ENCODE measurements around the gene FES. TPM values are rescaled to one million over a fixed set of nuclear protein-coding genes. Genes with fewer than 3 reads are reported as not detected.

Gene FES
- total RNA-seq, 4 donors from 2014 or later, result 7.0 to 18.3 (median 14.0) TPM

DNA sequence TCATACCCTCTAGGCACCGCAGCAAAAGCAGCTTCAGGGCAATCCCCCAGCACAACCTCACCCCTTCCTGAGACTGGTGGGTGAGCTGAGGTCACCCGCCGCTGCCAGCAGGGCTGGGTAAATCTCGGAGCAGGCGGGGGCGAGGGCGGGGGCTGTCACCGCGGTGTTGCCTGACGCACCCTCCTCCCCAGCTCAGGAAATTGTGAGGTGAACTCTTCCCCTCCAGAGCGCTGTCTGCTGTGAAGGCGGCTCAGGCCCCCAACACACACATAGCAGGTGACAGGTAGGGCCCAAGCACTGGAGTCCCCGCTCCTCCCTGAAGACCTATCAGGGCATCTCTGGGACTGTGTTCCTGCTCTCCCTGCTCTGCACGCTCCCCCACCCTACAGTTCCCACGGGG, 46.2 kb upstream of the FES start:
- H3K27ac ChIP-seq, result no peak overlapping the region
- H3K9me3 ChIP-seq, result no peaks in the 10 kb centered on the region
- intact Hi-C loops (cut with DNase I; ENCODE audit: low total_unique reads) (no loop called here), in situ Hi-C loops (cut with MboI; ENCODE audit: low pct_ligation_motif_present in 1 of 4, low pct_unique_long_range_greater_than_20kb in 1 of 4, low sequenced_read_pairs in 3 of 4) (no loop called here)
- H3K4me3 ChIP-seq, result no peak overlapping the region
- H3K27me3 ChIP-seq, result no peaks in the 10 kb centered on the region
- peaks cover 0 to 18% (median 6%) of the 10 kb centered on the region in 4 donors for H3K4me1 ChIP-seq
- no peaks in the 10 kb centered on the region for H3K36me3 ChIP-seq
- no peak for TF ChIP-seq POLR2A (IDR thresholded peaks at IDR 0.05)
- no peak for TF ChIP-seq EP300 (IDR thresholded peaks at IDR 0.05; ENCODE audit: low read depth)
- TF ChIP-seq, protein P1, sequence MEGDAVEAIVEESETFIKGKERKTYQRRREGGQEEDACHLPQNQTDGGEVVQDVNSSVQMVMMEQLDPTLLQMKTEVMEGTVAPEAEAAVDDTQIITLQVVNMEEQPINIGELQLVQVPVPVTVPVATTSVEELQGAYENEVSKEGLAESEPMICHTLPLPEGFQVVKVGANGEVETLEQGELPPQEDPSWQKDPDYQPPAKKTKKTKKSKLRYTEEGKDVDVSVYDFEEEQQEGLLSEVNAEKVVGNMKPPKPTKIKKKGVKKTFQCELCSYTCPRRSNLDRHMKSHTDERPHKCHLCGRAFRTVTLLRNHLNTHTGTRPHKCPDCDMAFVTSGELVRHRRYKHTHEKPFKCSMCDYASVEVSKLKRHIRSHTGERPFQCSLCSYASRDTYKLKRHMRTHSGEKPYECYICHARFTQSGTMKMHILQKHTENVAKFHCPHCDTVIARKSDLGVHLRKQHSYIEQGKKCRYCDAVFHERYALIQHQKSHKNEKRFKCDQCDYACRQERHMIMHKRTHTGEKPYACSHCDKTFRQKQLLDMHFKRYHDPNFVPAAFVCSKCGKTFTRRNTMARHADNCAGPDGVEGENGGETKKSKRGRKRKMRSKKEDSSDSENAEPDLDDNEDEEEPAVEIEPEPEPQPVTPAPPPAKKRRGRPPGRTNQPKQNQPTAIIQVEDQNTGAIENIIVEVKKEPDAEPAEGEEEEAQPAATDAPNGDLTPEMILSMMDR (IDR thresholded peaks at IDR 0.05), result no peak
- TF ChIP-seq POLR2AphosphoS5 (IDR thresholded peaks at IDR 0.05), result no peak
- 84% methylated on average over 15 of the region's 15 CpGs; no CpG with 5 or more reads in 1 of the 2 donors for WGBS, 2 donors (ENCODE audit: low coverage in 1 of 2)
- DNase-seq, result peak; percentile 33

GRCh38 chr15:90838544-90838943, 45.8 kb upstream of the FES start:
- Histone ChIP-seq H3K4me3 (no peak overlapping the region), H3K9me3 (no peaks in the 10 kb centered on the region), H3K4me1 (peaks cover 0 to 18% (median 6%) of the 10 kb centered on the region in 4 donors), H3K27ac (no peak overlapping the region), H3K36me3 (no peaks in the 10 kb centered on the region), H3K27me3 (no peaks in the 10 kb centered on the region)
- 80% methylated on average over 15 of the region's 15 CpGs; no CpG with 5 or more reads in 1 of the 2 donors for WGBS, 2 donors (ENCODE audit: low coverage in 1 of 2)
- DNase-seq, result no peak
- in situ Hi-C loops (cut with MboI; ENCODE audit: low pct_ligation_motif_present in 1 of 4, low pct_unique_long_range_greater_than_20kb in 1 of 4, low sequenced_read_pairs in 3 of 4), result no loop called here
- no peak for TF ChIP-seq EP300 (IDR thresholded peaks at IDR 0.05; ENCODE audit: low read depth)
- no peak for TF ChIP-seq POLR2AphosphoS5 (IDR thresholded peaks at IDR 0.05)
- TF ChIP-seq POLR2A (IDR thresholded peaks at IDR 0.05), result no peak
- TF ChIP-seq, protein P1 (IDR thresholded peaks at IDR 0.05), result no peak
- intact Hi-C loops (cut with DNase I; ENCODE audit: low total_unique reads), result no loop called here

DNA sequence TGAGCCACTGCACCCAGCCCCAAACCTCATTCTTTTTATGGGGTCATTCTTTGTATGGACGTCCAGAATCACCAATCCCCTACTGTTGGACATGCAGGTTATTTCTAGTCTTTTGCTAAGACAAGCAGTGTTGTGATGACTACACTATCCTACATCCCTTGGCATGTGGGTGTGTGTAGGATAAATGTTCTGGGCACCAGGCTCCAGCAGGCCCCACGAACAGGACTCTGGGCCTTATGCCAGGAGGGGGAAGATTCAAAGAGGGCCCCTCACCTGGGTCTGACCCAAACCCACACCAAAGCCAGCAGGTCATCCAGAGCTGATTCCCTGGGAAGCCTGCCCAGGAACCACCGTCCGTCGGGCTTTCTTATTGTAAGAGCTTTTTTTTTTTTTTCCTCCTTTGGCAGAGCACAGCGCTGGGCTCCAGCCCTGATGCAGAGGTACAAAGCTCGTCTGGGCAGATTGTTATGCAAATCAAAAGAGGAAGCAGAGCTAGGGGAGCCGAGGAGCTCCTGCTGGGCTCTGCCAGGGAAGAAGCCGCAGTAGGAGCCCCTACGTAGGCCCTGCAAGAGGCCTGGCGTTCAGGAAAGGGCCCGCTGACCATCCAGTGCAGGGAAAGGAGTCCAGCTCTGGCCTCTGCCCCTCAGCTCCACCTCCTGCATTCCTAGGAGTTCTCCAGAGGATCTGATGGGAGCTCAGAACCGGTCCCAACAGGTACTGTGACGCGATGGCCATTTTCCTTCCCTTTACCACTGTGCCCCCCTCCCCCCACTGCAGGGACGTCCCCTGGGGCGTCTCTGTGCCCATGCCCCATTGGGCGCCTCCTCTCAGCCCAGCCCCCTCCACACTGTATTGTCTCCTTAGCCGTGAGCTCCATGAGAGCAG, 44.9 kb upstream of the FES start:
- intact Hi-C loops (cut with DNase I; ENCODE audit: low total_unique reads) (no loop called here), in situ Hi-C loops (cut with MboI; ENCODE audit: low pct_ligation_motif_present in 1 of 4, low pct_unique_long_range_greater_than_20kb in 1 of 4, low sequenced_read_pairs in 3 of 4) (no loop called here)
- H3K4me1 ChIP-seq, result peaks cover 0 to 18% (median 6%) of the 10 kb centered on the region in 4 donors
- H3K9me3 ChIP-seq, result no peaks in the 10 kb centered on the region
- TF ChIP-seq, protein P1 (IDR thresholded peaks at IDR 0.05), result no peak
- TF ChIP-seq POLR2AphosphoS5 (IDR thresholded peaks at IDR 0.05), result peak in 1 of 3 donors; percentile 15
- TF ChIP-seq POLR2A (IDR thresholded peaks at IDR 0.05), result peak; percentile 63
- no peak for TF ChIP-seq EP300 (IDR thresholded peaks at IDR 0.05; ENCODE audit: low read depth)
- DNase-seq, result peak; percentile 75
- H3K4me3 ChIP-seq, result peak overlapping the region in 3 of 4 donors; percentile 13 to 37 (median 19)
- no peaks in the 10 kb centered on the region for H3K36me3 ChIP-seq
- peak overlapping the region; percentile 84 to 86 (median 85) for H3K27ac ChIP-seq
- WGBS, 2 donors (ENCODE audit: low coverage in 1 of 2), result 48 to 49% methylated on average over 9 to 19 of the region's 19 CpGs
- H3K27me3 ChIP-seq, result no peaks in the 10 kb centered on the region

DNA sequence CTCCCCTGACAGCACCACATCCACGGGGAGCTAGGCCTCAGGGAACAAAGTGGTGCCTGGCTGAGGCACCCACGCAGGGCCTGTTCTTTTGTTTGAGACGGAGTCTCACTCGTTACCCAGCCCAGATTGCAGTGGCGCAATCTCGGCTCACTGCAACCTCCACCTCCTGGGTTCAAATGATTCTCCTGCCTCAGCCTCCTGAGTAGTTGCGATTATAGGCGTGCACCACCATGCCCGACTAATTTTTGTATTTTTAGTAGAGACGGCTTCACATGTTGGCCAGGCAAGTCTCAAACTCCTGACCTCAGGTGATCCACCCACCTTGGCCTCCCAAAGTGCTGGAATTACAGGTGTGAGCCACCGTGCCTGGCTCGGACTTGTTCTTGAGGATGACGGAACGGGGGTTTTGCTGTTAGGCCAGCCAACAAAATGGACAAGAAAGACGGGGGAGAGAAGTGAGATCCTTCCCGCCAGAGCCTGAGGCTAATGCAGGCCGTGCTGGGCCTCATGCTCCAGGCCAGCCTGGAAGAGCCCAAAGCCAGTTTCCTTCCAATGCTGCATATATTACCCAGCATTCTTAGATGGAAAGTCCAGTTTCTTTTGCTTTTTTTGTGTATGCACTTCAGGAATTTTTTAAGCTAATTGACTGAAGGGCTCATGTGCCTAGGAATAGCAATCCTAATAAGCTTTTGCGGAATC, 44.0 kb upstream of the FES start:
- Histone ChIP-seq H3K36me3 (no peaks in the 10 kb centered on the region), H3K4me3 (peak overlapping the region in 3 of 4 donors; percentile 13 to 37 (median 19)), H3K4me1 (peaks cover 0 to 18% (median 6%) of the 10 kb centered on the region in 4 donors), H3K9me3 (no peaks in the 10 kb centered on the region), H3K27ac (peak overlapping the region; percentile 84 to 86 (median 85)), H3K27me3 (no peaks in the 10 kb centered on the region)
- intact Hi-C loops (cut with DNase I; ENCODE audit: low total_unique reads), result no loop called here
- no peak for DNase-seq
- in situ Hi-C loops (cut with MboI; ENCODE audit: low pct_ligation_motif_present in 1 of 4, low pct_unique_long_range_greater_than_20kb in 1 of 4, low sequenced_read_pairs in 3 of 4), result no loop called here
- TF ChIP-seq, protein P1 (IDR thresholded peaks at IDR 0.05), result no peak
- no peak for TF ChIP-seq POLR2AphosphoS5 (IDR thresholded peaks at IDR 0.05)
- no peak for TF ChIP-seq POLR2A (IDR thresholded peaks at IDR 0.05)
- no peak for TF ChIP-seq EP300 (IDR thresholded peaks at IDR 0.05; ENCODE audit: low read depth)
- 80 to 96% methylated on average over 1 to 17 of the region's 18 CpGs for WGBS, 2 donors (ENCODE audit: low coverage in 1 of 2)

Data from transverse colon (tissue), 4 donors.